ENCODE results near the gene CCDC196.

DNA sequence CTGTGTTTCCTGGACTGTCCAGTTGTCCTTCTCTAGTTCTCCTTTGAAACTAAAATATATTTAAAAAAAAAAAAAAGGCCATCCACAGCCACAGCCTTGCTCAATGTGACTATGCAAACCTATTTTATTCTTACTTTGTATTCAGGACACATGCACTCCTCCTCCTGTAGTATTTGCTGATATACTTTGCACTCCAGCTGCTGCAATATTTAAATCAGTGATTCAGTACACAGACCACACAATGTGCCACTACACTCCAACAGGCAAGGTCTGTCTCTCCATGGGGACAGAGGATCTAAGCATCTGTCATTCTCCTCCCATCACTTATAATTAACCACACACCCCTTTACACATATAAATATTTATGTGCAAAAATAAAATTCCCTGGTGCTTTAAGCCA, 40.2 kb upstream of the CCDC196 start:
- TF ChIP-seq, protein P1, sequence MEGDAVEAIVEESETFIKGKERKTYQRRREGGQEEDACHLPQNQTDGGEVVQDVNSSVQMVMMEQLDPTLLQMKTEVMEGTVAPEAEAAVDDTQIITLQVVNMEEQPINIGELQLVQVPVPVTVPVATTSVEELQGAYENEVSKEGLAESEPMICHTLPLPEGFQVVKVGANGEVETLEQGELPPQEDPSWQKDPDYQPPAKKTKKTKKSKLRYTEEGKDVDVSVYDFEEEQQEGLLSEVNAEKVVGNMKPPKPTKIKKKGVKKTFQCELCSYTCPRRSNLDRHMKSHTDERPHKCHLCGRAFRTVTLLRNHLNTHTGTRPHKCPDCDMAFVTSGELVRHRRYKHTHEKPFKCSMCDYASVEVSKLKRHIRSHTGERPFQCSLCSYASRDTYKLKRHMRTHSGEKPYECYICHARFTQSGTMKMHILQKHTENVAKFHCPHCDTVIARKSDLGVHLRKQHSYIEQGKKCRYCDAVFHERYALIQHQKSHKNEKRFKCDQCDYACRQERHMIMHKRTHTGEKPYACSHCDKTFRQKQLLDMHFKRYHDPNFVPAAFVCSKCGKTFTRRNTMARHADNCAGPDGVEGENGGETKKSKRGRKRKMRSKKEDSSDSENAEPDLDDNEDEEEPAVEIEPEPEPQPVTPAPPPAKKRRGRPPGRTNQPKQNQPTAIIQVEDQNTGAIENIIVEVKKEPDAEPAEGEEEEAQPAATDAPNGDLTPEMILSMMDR (conservative IDR thresholded peaks at IDR 0.05; ENCODE audit: low read depth, low read length), result no peak
- TF ChIP-seq CEBPB (IDR thresholded peaks at IDR 0.05; ENCODE audit: low read depth, low read length), result no peak
